Measurements from ENCODE around the gene ENTPD8.

DNA sequence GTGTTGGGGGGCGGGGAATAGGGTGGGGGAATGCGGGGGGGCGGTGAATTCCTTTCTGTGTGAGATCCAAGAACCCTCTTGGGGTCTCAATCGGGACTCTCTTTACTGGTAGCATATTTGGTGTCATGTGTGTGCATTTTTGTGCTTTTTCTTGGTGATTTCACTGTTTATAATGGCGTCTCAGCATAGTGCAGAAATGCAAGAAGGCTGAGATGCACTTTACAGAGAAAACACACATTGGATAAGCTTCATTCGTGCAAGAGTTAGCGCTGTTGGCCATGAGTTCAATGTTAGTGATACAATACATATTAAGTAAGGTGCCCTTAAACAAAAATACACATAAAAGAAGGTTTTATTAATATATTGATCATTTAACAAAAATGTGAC lies 771 bp upstream of the ENTPD8 start:
- TF ChIP-seq ARNTL (CRISPR knock-in tag; IDR thresholded peaks at IDR 0.05; ENCODE audit: borderline replicate concordance, low read depth), result no peak
- no peak for TF ChIP-seq TCF4 (CRISPR knock-in tag; IDR thresholded peaks at IDR 0.05; ENCODE audit: borderline replicate concordance)
- no peak for TF ChIP-seq ZC3H10 (CRISPR knock-in tag; IDR thresholded peaks at IDR 0.05)
- TF ChIP-seq ZNF8 (CRISPR knock-in tag; IDR thresholded peaks at IDR 0.05), result no peak
- TF ChIP-seq, protein P1, sequence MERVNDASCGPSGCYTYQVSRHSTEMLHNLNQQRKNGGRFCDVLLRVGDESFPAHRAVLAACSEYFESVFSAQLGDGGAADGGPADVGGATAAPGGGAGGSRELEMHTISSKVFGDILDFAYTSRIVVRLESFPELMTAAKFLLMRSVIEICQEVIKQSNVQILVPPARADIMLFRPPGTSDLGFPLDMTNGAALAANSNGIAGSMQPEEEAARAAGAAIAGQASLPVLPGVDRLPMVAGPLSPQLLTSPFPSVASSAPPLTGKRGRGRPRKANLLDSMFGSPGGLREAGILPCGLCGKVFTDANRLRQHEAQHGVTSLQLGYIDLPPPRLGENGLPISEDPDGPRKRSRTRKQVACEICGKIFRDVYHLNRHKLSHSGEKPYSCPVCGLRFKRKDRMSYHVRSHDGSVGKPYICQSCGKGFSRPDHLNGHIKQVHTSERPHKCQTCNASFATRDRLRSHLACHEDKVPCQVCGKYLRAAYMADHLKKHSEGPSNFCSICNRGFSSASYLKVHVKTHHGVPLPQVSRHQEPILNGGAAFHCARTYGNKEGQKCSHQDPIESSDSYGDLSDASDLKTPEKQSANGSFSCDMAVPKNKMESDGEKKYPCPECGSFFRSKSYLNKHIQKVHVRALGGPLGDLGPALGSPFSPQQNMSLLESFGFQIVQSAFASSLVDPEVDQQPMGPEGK (CRISPR knock-in tag; IDR thresholded peaks at IDR 0.05; ENCODE audit: borderline replicate concordance), result no peak

Measured in SK-N-SH treated with all-trans-retinoic acid at 6 μM for 48 hours (cell line).